ENCODE data around the gene ILKAP. TPM values are rescaled to one million over a fixed set of nuclear protein-coding genes. Genes with fewer than 3 reads are reported as not detected.

ILKAP gene
- total RNA-seq, 4 donors from 2014 or later, result 9.2 to 78.0 (median 29.1) TPM

DNA sequence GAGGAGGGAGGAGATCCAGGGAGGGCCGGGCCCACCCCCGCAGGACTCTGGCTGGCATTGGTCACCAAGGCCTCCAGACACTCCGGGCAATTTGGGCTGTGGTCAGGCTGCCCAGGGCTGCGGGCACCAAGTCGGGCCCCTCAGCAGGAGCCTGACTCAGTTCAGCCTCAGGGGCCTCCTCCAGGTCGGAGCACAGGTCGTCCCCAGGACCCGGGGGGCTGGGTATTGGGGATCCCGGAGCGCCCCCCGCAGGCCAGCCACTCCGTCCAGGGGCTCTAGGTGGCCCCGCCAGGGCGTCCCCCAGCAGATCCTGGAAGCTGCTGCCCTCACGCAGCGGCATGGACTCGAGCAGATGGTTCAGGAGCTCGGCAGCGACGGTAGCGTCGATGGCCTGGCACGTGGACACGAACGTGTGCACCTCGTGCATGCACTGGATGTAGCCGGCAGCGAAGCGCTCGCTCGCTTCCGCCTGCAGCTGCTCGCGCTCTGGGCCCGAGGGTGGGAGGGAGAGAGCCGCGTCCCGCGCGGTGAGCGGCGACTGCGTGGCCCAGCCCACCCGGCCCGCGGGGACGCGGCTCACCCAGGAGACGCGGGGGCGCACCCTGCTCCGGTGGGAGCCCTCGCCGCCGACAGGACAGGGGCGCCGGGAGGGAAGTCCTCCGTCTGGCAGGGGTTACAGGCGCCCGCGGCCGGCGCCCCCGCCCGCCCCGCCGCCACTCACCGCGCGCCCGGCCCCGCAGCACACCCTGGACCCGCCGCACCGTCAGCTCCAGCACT lies 35.5 kb upstream of the ILKAP start:
- intact Hi-C loops (cut with DNase I; ENCODE audit: low total_unique reads), result no loop called here
- H3K9me3 ChIP-seq, result no peaks in the 10 kb centered on the region
- peak overlapping the region; percentile 37 to 69 for H3K4me3 ChIP-seq
- no peaks in the 10 kb centered on the region for H3K36me3 ChIP-seq
- H3K27ac ChIP-seq, result no peak overlapping the region
- TF ChIP-seq, protein P1, sequence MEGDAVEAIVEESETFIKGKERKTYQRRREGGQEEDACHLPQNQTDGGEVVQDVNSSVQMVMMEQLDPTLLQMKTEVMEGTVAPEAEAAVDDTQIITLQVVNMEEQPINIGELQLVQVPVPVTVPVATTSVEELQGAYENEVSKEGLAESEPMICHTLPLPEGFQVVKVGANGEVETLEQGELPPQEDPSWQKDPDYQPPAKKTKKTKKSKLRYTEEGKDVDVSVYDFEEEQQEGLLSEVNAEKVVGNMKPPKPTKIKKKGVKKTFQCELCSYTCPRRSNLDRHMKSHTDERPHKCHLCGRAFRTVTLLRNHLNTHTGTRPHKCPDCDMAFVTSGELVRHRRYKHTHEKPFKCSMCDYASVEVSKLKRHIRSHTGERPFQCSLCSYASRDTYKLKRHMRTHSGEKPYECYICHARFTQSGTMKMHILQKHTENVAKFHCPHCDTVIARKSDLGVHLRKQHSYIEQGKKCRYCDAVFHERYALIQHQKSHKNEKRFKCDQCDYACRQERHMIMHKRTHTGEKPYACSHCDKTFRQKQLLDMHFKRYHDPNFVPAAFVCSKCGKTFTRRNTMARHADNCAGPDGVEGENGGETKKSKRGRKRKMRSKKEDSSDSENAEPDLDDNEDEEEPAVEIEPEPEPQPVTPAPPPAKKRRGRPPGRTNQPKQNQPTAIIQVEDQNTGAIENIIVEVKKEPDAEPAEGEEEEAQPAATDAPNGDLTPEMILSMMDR (IDR thresholded peaks at IDR 0.05), result no peak
- TF ChIP-seq POLR2A (IDR thresholded peaks at IDR 0.05), result no peak
- no peaks in the 10 kb centered on the region for H3K27me3 ChIP-seq
- no peak for DNase-seq
- H3K4me1 ChIP-seq, result peaks cover 11 to 29% of the 10 kb centered on the region in 2 donors

DNA sequence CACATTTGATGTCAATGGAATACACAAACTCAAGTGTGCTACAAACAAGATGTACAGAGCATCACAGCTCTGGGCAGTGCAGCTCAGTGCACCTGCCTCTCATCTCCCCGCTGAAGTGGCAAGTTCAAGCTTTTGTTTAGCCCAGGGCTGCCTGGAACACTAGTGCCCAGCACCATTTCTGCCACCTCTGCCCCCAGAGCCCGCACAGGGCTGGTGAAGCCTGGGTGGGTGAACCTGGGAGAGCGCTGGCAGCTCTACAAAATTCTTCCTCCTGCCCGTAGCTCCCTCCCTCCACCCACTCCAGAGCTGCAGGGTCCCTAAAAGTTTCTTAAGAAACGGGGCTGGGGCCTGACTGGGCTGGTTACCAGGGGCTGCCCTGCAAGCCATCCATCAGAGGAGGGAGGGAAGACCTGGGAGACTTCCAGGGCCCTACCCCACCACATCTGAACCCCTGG lies 34.8 kb upstream of the ILKAP start:
- DNase-seq, result no peak
- no peaks in the 10 kb centered on the region for H3K36me3 ChIP-seq
- no peak overlapping the region for H3K27ac ChIP-seq
- H3K9me3 ChIP-seq, result no peaks in the 10 kb centered on the region
- no peaks in the 10 kb centered on the region for H3K27me3 ChIP-seq
- H3K4me1 ChIP-seq, result peaks cover 10 to 29% of the 10 kb centered on the region in 2 donors
- TF ChIP-seq, protein P1 (IDR thresholded peaks at IDR 0.05), result no peak
- no peak for TF ChIP-seq POLR2A (IDR thresholded peaks at IDR 0.05)
- intact Hi-C loops (cut with DNase I; ENCODE audit: low total_unique reads), result no loop called here
- H3K4me3 ChIP-seq, result no peak overlapping the region

DNA sequence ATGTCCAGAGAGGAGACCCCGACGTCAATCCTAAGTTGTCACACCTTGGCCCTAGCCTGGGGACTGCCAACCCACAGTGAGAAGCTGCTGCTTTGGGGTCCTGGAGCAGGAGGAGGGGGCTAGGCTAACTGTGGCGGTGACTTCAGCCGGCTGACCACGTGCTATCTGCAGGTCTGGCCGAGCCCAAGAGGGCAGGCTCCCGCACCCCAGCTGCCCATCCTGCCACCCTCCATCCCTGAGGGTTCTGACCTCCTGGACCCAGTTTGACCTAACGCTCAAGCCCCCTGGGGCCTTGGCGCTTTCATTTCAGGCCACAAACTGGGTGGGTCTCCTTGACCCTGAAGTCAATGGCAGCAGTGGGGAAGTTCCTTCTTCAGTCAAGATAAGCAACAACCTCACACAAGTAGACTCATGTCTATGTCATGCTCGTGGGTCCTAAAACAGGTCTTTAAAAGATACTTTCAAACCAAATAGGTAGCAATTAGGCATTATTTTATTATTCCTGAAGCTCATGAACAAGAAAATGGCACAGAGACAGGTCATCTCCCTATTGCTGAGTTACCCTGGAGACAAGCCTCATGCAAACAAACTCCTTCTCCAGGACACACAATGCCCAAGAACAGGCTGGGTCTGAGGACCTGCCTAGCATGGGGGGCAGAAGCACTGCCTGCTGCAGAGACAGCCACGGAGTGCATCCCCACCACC lies 34.1 kb upstream of the ILKAP start:
- no peaks in the 10 kb centered on the region for H3K9me3 ChIP-seq
- H3K27me3 ChIP-seq, result no peaks in the 10 kb centered on the region
- DNase-seq, result no peak
- H3K36me3 ChIP-seq, result no peaks in the 10 kb centered on the region
- intact Hi-C loops (cut with DNase I; ENCODE audit: low total_unique reads), result no loop called here
- H3K4me3 ChIP-seq, result no peak overlapping the region
- TF ChIP-seq POLR2A (IDR thresholded peaks at IDR 0.05), result no peak
- TF ChIP-seq, protein P1 (IDR thresholded peaks at IDR 0.05), result no peak
- peaks cover 2 to 26% of the 10 kb centered on the region in 2 donors for H3K4me1 ChIP-seq
- H3K27ac ChIP-seq, result no peak overlapping the region

DNA sequence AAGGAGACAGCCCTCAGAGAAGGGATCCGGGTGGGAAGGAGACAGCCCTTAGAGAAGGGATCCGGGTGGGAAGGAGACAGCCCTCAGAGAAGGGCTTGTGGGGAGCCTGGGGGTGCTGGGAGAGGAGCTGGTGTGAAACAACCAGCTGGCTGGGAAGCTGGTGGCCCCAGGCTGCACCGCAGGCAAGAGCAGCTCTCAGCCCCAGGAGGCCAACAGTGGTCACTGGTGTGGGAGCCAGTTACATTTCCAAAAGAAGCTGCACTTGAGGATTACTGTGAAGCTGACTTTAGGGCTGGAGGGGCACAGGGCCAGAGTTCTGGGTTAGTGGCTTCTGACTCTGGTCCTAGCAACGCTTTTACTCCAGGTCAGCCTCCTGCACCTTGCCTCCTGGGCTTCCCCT lies 33.1 kb upstream of the ILKAP start:
- intact Hi-C loops (cut with DNase I; ENCODE audit: low total_unique reads), result no loop called here
- DNase-seq, result no peak
- Histone ChIP-seq H3K27ac (no peak overlapping the region), H3K4me1 (peaks cover 0 to 23% of the 10 kb centered on the region in 2 donors), H3K4me3 (no peak overlapping the region), H3K9me3 (no peaks in the 10 kb centered on the region), H3K27me3 (no peaks in the 10 kb centered on the region), H3K36me3 (no peaks in the 10 kb centered on the region)
- no peak for TF ChIP-seq POLR2A (IDR thresholded peaks at IDR 0.05)
- TF ChIP-seq, protein P1 (IDR thresholded peaks at IDR 0.05), result no peak

DNA sequence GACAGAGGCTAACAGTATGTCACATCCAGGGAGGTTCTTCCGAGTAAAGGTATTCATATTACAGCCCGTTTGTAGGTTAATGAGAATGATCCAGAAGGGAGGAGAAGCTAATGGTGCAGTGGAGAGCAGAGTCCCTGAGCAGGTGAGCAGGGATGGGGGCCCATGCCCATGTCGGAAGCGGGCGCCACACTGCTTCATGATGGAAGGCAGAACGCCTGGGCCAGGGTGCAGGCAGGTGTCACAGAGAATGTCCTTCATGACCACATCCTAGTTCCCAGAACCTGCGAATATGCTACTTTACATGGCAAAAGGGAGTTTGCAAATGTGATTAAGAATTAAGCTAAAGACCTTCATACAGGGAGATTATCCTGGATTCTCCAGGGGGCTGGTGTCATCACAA lies 32.4 kb upstream of the ILKAP start:
- no peak overlapping the region for H3K4me3 ChIP-seq
- intact Hi-C loops (cut with DNase I; ENCODE audit: low total_unique reads), result no loop called here
- no peak overlapping the region for H3K27ac ChIP-seq
- peaks cover 0 to 16% of the 10 kb centered on the region in 2 donors for H3K4me1 ChIP-seq
- no peaks in the 10 kb centered on the region for H3K36me3 ChIP-seq
- no peaks in the 10 kb centered on the region for H3K27me3 ChIP-seq
- DNase-seq, result no peak
- no peaks in the 10 kb centered on the region for H3K9me3 ChIP-seq
- TF ChIP-seq, protein P1 (IDR thresholded peaks at IDR 0.05), result no peak
- no peak for TF ChIP-seq POLR2A (IDR thresholded peaks at IDR 0.05)
